Endodermal cell (in vitro differentiated cells): Measurements from ENCODE around the gene MIEF1. TPM values are rescaled to one million over a fixed set of nuclear protein-coding genes. Genes with fewer than 3 reads are reported as not detected.
"Not testable (repeated sequence)": the region's sequence is repeated elsewhere in the genome, so short reads cannot be mapped to it uniquely, and the experiment has no call there.

ENCODE experiments used
- DNase-seq: peaks from one replicate; pipeline ENCODE4 v3.0.0-alpha.2; 2017
- H3K27ac ChIP-seq: 2 replicates; pipeline ENCODE4 v1.5.1; 2013; ENCODE audit warnings: mild to moderate bottlenecking, low read depth, low read length, moderate library complexity
- H3K27me3 ChIP-seq: 2 replicates; pipeline ENCODE4 v1.6.1; 2013; ENCODE audit warnings: mild to moderate bottlenecking, low read length, moderate library complexity; ENCODE audit not compliant: insufficient read depth, control insufficient read depth, poor library complexity, severe bottlenecking
- H3K36me3 ChIP-seq: 2 replicates; pipeline ENCODE4 v1.7.0; 2013; ENCODE audit warnings: mild to moderate bottlenecking, low read length, moderate library complexity; ENCODE audit not compliant: control insufficient read depth, insufficient read depth
- H3K4me1 ChIP-seq: one replicate; pipeline ENCODE4 v1.7.0; 2013; ENCODE audit warnings: low read length; ENCODE audit not compliant: control insufficient read depth, insufficient read depth
- H3K4me3 ChIP-seq: 2 replicates; pipeline ENCODE4 v1.5.1; 2013; ENCODE audit warnings: mild to moderate bottlenecking, low read length, moderate library complexity
- H3K9ac ChIP-seq: 2 replicates; pipeline ENCODE4 v1.6.1; 2013; ENCODE audit warnings: mild to moderate bottlenecking, low read length, moderate library complexity; ENCODE audit not compliant: poor library complexity, severe bottlenecking; ENCODE audit errors: extremely low read depth
- H3K9me3 ChIP-seq: 2 replicates; pipeline ENCODE4 v1.6.1; 2013; ENCODE audit warnings: mild to moderate bottlenecking, low read length, moderate library complexity; ENCODE audit not compliant: control insufficient read depth
- H3K27ac Mint-ChIP-seq: 2 replicates; pipeline ENCODE4 v1.8.0; 2020; ENCODE audit warnings: mixed read lengths
- H3K27me3 Mint-ChIP-seq: 2 replicates; pipeline ENCODE4 v1.8.0; 2021; ENCODE audit warnings: mild to moderate bottlenecking, mixed read lengths; ENCODE audit not compliant: insufficient read depth
- H3K36me3 Mint-ChIP-seq: 2 replicates; pipeline ENCODE4 v1.8.0; 2020; ENCODE audit warnings: low read depth, mixed read lengths
- H3K4me1 Mint-ChIP-seq: 2 replicates; pipeline ENCODE4 v1.8.0; 2020; ENCODE audit warnings: mixed read lengths
- H3K4me3 Mint-ChIP-seq: 2 replicates; pipeline ENCODE4 v1.8.0; 2020; ENCODE audit warnings: mild to moderate bottlenecking, moderate library complexity, mixed read lengths
- H3K9me3 Mint-ChIP-seq: 2 replicates; pipeline ENCODE4 v1.8.0; 2020; ENCODE audit warnings: mild to moderate bottlenecking, mixed read lengths
- CTCF ChIP-seq: fragments of 200-600 bp; sonication (generic); conservative IDR thresholded peaks from 2 replicates; pipeline ENCODE4 v1.5.0; 2021; ENCODE audit warnings: antibody characterized with exemption, mild to moderate bottlenecking
- WGBS, 2 experiments: methylation state at CpG; one replicate each; pipeline versions ENCODE4 v1.1.5 to v1.1.7; 2013; ENCODE audit warnings: missing lambda C conversion rate in 2 of 2, mixed read lengths in 1 of 2; ENCODE audit not compliant: insufficient coverage in 1 of 2, insufficient read length in 1 of 2; 5-methylcytosine and 5-hydroxymethylcytosine counted together
- total RNA-seq, 2 donors: library from RNA; stranded (reverse); fragmentation: NEBNext Ultra II Directional in 1 of 2; extraction: Animal tissue kit (Norgen Biotek cat#: 25700) in 1 of 2; gene quantifications; 2 replicates in 1 of 2; 3 replicates in 1 of 2; pipeline ENCODE4 v1.2.1, GENCODE V29; 2021

The MIEF1 gene
- total RNA-seq, 2 donors from 2014 or later: 36.0 to 43.3 TPM

GRCh38 chr22:39520226-39521105, 18.4 kb downstream of the MIEF1 start, which contains the start of gene ATF4:
TSS of gene ATF4 (plus strand) at chr22:39520562. CDS start at chr22:39521446, 884 bp downstream.
- H3K27me3 Mint-ChIP-seq: peaks cover 3% of the 10 kb centered on the region
- Histone ChIP-seq H3K4me3 (peak within 1 kb of the TSS; percentile 97), H3K9ac (peak within 1 kb of the TSS; percentile 99), H3K27me3 (no peaks in the 10 kb centered on the region), H3K27ac (peak within 1 kb of the TSS; percentile 97), H3K4me1 (no peaks in the 10 kb centered on the region), H3K9me3 (no peaks in the 10 kb centered on the region), H3K36me3 (peaks cover 60% of the 10 kb centered on the region)
- H3K4me1 Mint-ChIP-seq: peaks cover 24% of the 10 kb centered on the region
- TF ChIP-seq CTCF: no peak
- peaks cover 59% of the 10 kb centered on the region for H3K36me3 Mint-ChIP-seq
- WGBS, 2 experiments: 0% methylated on average over 15 to 86 of the region's 86 CpGs
- peak; percentile 80 for DNase-seq
- peak within 1 kb of the TSS; percentile 95 for H3K4me3 Mint-ChIP-seq
- peak within 1 kb of the TSS; percentile 100 for H3K27ac Mint-ChIP-seq
- H3K9me3 Mint-ChIP-seq: no peaks in the 10 kb centered on the region

GRCh38 chr22:39521106-39521885, 19.2 kb downstream of the MIEF1 start:
- H3K4me3 Mint-ChIP-seq: peak overlapping the region; percentile 95
- H3K9me3 Mint-ChIP-seq, H3K27me3 ChIP-seq, H3K4me1 ChIP-seq, H3K9me3 ChIP-seq, DNase-seq, H3K27me3 Mint-ChIP-seq: not testable (repeated sequence)
- peak overlapping the region; percentile 100 for H3K27ac Mint-ChIP-seq
- Histone ChIP-seq H3K9ac (peak overlapping the region; percentile 99), H3K36me3 (peaks cover 51% of the 10 kb centered on the region), H3K27ac (peak overlapping the region; percentile 97), H3K4me3 (peak overlapping the region; percentile 97)
- WGBS, 2 experiments: 9 to 12% methylated on average over 9 to 28 of the region's 28 CpGs
- peaks cover 26% of the 10 kb centered on the region for H3K4me1 Mint-ChIP-seq
- peaks cover 53% of the 10 kb centered on the region for H3K36me3 Mint-ChIP-seq

- peaks cover 44% of the 10 kb centered on the region for H3K36me3 ChIP-seq
- not testable (repeated sequence) for DNase-seq, H3K27ac ChIP-seq, H3K27me3 ChIP-seq, H3K9me3 Mint-ChIP-seq, H3K9me3 ChIP-seq, H3K4me1 ChIP-seq, H3K27me3 Mint-ChIP-seq
- peaks cover 50% of the 10 kb centered on the region for H3K36me3 Mint-ChIP-seq
- peak overlapping the region; percentile 100 for H3K27ac Mint-ChIP-seq
- H3K4me1 Mint-ChIP-seq: peaks cover 26% of the 10 kb centered on the region
- H3K4me3 Mint-ChIP-seq: peak overlapping the region; percentile 95
- peak overlapping the region; percentile 99 for H3K9ac ChIP-seq
- WGBS, 2 experiments: 86 to 90% methylated on average over 1 to 3 of the region's 5 CpGs
- peak overlapping the region; percentile 97 for H3K4me3 ChIP-seq
Observed at GRCh38 chr22:39522091-39522490, 20.0 kb downstream of the MIEF1 start.
